Fibroblast of the aortic adventitia (primary cell): ENCODE measurements around the gene DYRK2. TPM values are rescaled to one million over a fixed set of nuclear protein-coding genes. Genes with fewer than 3 reads are reported as not detected.
A peak's percentile ranks its signal among the peaks of the same experiment; 100 is the strongest.
"Not testable (repeated sequence)": the region's sequence is repeated elsewhere in the genome, so short reads cannot be mapped to it uniquely, and the experiment has no call there.

Experiments used
- DNase-seq: peaks from one replicate; pipeline ENCODE4 v3.0.0-alpha.2; 2010; ENCODE audit warnings: low read depth
- H3K4me3 ChIP-seq: 2 replicates; pipeline ENCODE4 v1.5.1; 2011; ENCODE audit warnings: low read depth, mild to moderate bottlenecking, control low read depth, low read length, moderate library complexity
- CTCF ChIP-seq: IDR thresholded peaks from 2 replicates; pipeline ENCODE4 v1.5.1; 2011; ENCODE audit warnings: mild to moderate bottlenecking, low read length, control low read depth, inconsistent platforms; ENCODE audit not compliant: insufficient read depth
- total RNA-seq: library from RNA; depleted of rRNA; stranded (reverse); fragments of >200 nt; gene quantifications from 2 replicates; pipeline ENCODE4 v1.2.3, GENCODE V29; 2012; ENCODE audit warnings: low replicate concordance

The DYRK2 gene
- total RNA-seq, 1 donor, result 32.1 TPM

GRCh38 chr12:67667276-67668073 is 18.9 kb downstream of the DYRK2 start:
- peak; percentile 74 for DNase-seq
- no peak overlapping the region for H3K4me3 ChIP-seq
- no peak for TF ChIP-seq CTCF

- no peak for TF ChIP-seq CTCF
- no peak for DNase-seq
- H3K4me3 ChIP-seq, result no peak overlapping the region
These were observed 20.8 kb downstream of the DYRK2 start for GRCh38 chr12:67669217-67669933.

- DNase-seq, result no peak
- no peak for TF ChIP-seq CTCF
- no peak overlapping the region for H3K4me3 ChIP-seq
These were observed 21.5 kb downstream of the DYRK2 start for GRCh38 chr12:67669934-67670631.

GRCh38 chr12:67671419-67671818 is 22.9 kb downstream of the DYRK2 start:
- no peak overlapping the region for H3K4me3 ChIP-seq
- TF ChIP-seq CTCF, result no peak
- DNase-seq, result peak; percentile 79

- no peak for DNase-seq
- no peak overlapping the region for H3K4me3 ChIP-seq
- TF ChIP-seq CTCF, result no peak
These were observed 23.3 kb downstream of the DYRK2 start for GRCh38 chr12:67671892-67672291.

- H3K4me3 ChIP-seq, DNase-seq: not testable (repeated sequence)
These were observed 24.0 kb downstream of the DYRK2 start for GRCh38 chr12:67672507-67672906.

GRCh38 chr12:67673509-67673908 is 25.0 kb downstream of the DYRK2 start:
- not testable (repeated sequence) for H3K4me3 ChIP-seq

More at GRCh38 chr12:67673509-67673908, 25.0 kb downstream of the DYRK2 start:
- DNase-seq, result not testable (repeated sequence)
